Measurements from ENCODE around the gene TBC1D12. TPM values are rescaled to one million over a fixed set of nuclear protein-coding genes. Genes with fewer than 3 reads are reported as not detected.

The TBC1D12 gene
- total and polyA plus RNA-seq, 8 donors: 4.1 to 163 (median 12.9) TPM

DNA sequence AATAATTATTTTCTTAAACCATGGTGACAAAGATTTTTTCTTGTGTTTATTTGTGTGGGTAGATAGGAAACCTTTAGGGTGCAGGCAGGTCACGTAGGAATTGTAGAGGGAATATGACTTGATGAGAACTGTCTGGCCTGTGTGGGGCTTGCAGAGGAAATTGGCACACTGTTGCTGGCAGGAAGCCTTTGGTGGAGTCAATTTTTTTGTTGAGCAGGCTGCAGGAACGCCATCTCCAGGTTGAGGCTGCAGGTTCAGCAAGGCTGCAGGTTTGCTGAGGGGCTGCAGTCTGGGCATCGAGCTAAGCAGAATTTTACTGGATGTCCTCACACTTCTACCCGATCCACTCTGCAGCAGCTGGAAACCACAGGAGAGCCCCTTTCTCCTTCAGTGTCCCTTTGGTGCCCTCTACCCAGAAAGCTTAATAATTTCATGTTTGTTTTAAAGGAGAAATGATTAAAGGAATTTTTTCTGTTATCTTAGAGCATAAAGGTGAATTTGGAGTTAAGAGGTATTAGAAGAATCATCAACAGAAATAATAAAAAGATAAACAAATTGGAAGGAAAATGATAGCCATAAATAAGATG, 37.0 kb downstream of the TBC1D12 start:
- Histone ChIP-seq H3K36me3 (peaks cover 0 to 3% (median 0%) of the 10 kb centered on the region in 4 donors), H3K9me3 (peaks cover 0 to 16% (median 5%) of the 10 kb centered on the region in 4 donors), H3K27me3 (no peaks in the 10 kb centered on the region), H3K4me1 (peaks cover 0 to 25% (median 14%) of the 10 kb centered on the region in 4 donors), H3K4me3 (no peak overlapping the region), H3K27ac (no peak overlapping the region)
- intact Hi-C loops (cut with DNase I; ENCODE audit: low total_unique reads): no loop called here
- peak in 1 of 2 donors; percentile 25 for DNase-seq
- TF ChIP-seq CTCF (IDR thresholded peaks at IDR 0.05) (no peak), POLR2A (IDR thresholded peaks at IDR 0.05) (no peak), POLR2AphosphoS5 (IDR thresholded peaks at IDR 0.05) (no peak), EP300 (IDR thresholded peaks at IDR 0.05) (no peak)
- WGBS, 5 donors: 24 to 39% (median 30%) methylated on average over 4 of the region's 4 CpGs

DNA sequence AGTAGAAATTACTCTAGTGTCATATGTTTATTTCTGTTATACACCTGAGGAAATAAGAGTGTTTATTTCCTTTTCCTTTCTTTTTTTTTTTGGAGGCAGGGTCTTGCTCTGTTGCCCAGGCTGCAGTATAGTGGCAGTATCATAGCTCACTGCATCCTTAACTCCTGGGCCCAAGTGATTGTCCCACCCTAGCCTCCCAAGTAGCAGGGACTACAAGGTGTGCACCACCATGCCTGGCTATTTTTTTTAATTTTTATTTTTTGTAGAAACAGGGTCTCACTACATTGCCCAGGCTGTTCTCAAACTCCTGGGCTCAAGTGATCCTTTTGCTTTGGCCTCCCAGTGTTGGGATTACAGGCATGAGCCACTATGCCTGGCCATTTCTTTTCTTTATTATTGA, 37.8 kb downstream of the TBC1D12 start:
- Histone ChIP-seq H3K9me3 (peaks cover 0 to 16% (median 5%) of the 10 kb centered on the region in 4 donors), H3K27ac (no peak overlapping the region), H3K4me3 (no peak overlapping the region), H3K4me1 (peaks cover 0 to 25% (median 14%) of the 10 kb centered on the region in 4 donors), H3K27me3 (no peaks in the 10 kb centered on the region), H3K36me3 (peaks cover 0 to 3% (median 0%) of the 10 kb centered on the region in 4 donors)
- TF ChIP-seq POLR2AphosphoS5 (IDR thresholded peaks at IDR 0.05) (no peak), POLR2A (IDR thresholded peaks at IDR 0.05) (no peak), EP300 (IDR thresholded peaks at IDR 0.05) (no peak)
- intact Hi-C loops (cut with DNase I; ENCODE audit: low total_unique reads): loop anchor here (10.0 kb wide), 1 partner anchor 75 kb away; the partner anchor contains the start of gene NOC3L
- no peak for DNase-seq

- H3K27me3 ChIP-seq: no peaks in the 10 kb centered on the region
- DNase-seq: no peak
- H3K9me3 ChIP-seq: no peaks in the 10 kb centered on the region
- TF ChIP-seq POLR2AphosphoS5 (IDR thresholded peaks at IDR 0.05): no peak
- TF ChIP-seq POLR2A (IDR thresholded peaks at IDR 0.05): no peak
- no peak for TF ChIP-seq CTCF (IDR thresholded peaks at IDR 0.05)
- no peak for TF ChIP-seq EP300 (IDR thresholded peaks at IDR 0.05)
- intact Hi-C loops (cut with DNase I; ENCODE audit: low total_unique reads): loop anchor here (10.0 kb wide), 1 partner anchor 78 kb away; the partner anchor contains the start of gene NOC3L
- peaks cover 0 to 3% (median 0%) of the 10 kb centered on the region in 4 donors for H3K36me3 ChIP-seq
- 16 to 46% (median 32%) methylated on average over 2 of the region's 2 CpGs for WGBS, 5 donors
- H3K27ac ChIP-seq: peak overlapping the region in 1 of 5 donors; percentile 37
- H3K4me3 ChIP-seq: no peak overlapping the region
- peaks cover 0 to 25% (median 14%) of the 10 kb centered on the region in 4 donors for H3K4me1 ChIP-seq
These were observed 40.7 kb downstream of the TBC1D12 start for GRCh38 chr10:94443047-94443446.

GRCh38 chr10:94443549-94443948, 41.2 kb downstream of the TBC1D12 start:
- intact Hi-C loops (cut with DNase I; ENCODE audit: low total_unique reads): loop anchor here (10.0 kb wide), 1 partner anchor 79 kb away; the partner anchor contains the start of gene NOC3L
- peaks cover 0 to 25% (median 14%) of the 10 kb centered on the region in 4 donors for H3K4me1 ChIP-seq
- no peak for DNase-seq
- H3K36me3 ChIP-seq: peaks cover 0 to 3% (median 0%) of the 10 kb centered on the region in 4 donors
- WGBS, 5 donors: 70 to 86% (median 77%) methylated on average over 4 of the region's 4 CpGs
- no peak overlapping the region for H3K4me3 ChIP-seq
- H3K9me3 ChIP-seq: no peaks in the 10 kb centered on the region
- TF ChIP-seq EP300 (IDR thresholded peaks at IDR 0.05): no peak
- no peak for TF ChIP-seq CTCF (IDR thresholded peaks at IDR 0.05)
- no peak for TF ChIP-seq POLR2AphosphoS5 (IDR thresholded peaks at IDR 0.05)
- no peak for TF ChIP-seq POLR2A (IDR thresholded peaks at IDR 0.05)
- H3K27me3 ChIP-seq: no peaks in the 10 kb centered on the region
- no peak overlapping the region for H3K27ac ChIP-seq

- no peaks in the 10 kb centered on the region for H3K4me1 ChIP-seq
- H3K4me3 ChIP-seq: no peak overlapping the region
- H3K9me3 ChIP-seq: peaks cover 0 to 17% (median 3%) of the 10 kb centered on the region in 4 donors
- intact Hi-C loops (cut with DNase I; ENCODE audit: low total_unique reads): no loop called here
- H3K36me3 ChIP-seq: peaks cover 0 to 19% (median 5%) of the 10 kb centered on the region in 4 donors
- no peaks in the 10 kb centered on the region for H3K27me3 ChIP-seq
- H3K27ac ChIP-seq: no peak overlapping the region
- no peak for DNase-seq
- no peak for TF ChIP-seq EP300 (IDR thresholded peaks at IDR 0.05)
- TF ChIP-seq CTCF (IDR thresholded peaks at IDR 0.05): no peak
- TF ChIP-seq POLR2A (IDR thresholded peaks at IDR 0.05): no peak
- TF ChIP-seq POLR2AphosphoS5 (IDR thresholded peaks at IDR 0.05): no peak
These were observed 48.4 kb downstream of the TBC1D12 start for GRCh38 chr10:94450782-94451181.

Measured in stomach (tissue), 9 donors.